Activated T-helper 9 cell treated with anti-CD3 and anti-CD28 coated beads, Interleukin-2, amount 50 U/mL, for 16 hours (primary cell): ENCODE data around the gene UBE2H.
"Not testable (repeated sequence)": the region's sequence is repeated elsewhere in the genome, so short reads cannot be mapped to it uniquely, and the experiment has no call there.

Experiments used
- DNase-seq: peaks from one replicate; pipeline ENCODE4 v3.0.0-alpha.2; 2020; ENCODE audit warnings: low read depth

Gene UBE2H

GRCh38 chr7:129807863-129808262 lies 144.9 kb downstream of the UBE2H start:
- DNase-seq = no peak

GRCh38 chr7:129804890-129805719 lies 147.7 kb downstream of the UBE2H start:
- no peak for DNase-seq

- no peak for DNase-seq
Observed at GRCh38 chr7:129804111-129804889, 148.5 kb downstream of the UBE2H start.

GRCh38 chr7:129803546-129804081 lies 149.1 kb downstream of the UBE2H start:
- no peak for DNase-seq

GRCh38 chr7:129801882-129802281 lies 150.9 kb downstream of the UBE2H start:
- no peak for DNase-seq

- DNase-seq = no peak
Observed at GRCh38 chr7:129800901-129801300, 151.9 kb downstream of the UBE2H start.

GRCh38 chr7:129799350-129799955 lies 153.3 kb downstream of the UBE2H start:
- no peak for DNase-seq

GRCh38 chr7:129798616-129799349 lies 154.0 kb downstream of the UBE2H start:
- DNase-seq = no peak

- no peak for DNase-seq
Observed at GRCh38 chr7:129797214-129797789, 155.5 kb downstream of the UBE2H start.

- no peak for DNase-seq
Observed at GRCh38 chr7:129796186-129796775, 156.5 kb downstream of the UBE2H start.

- DNase-seq = not testable (repeated sequence)
Observed at GRCh38 chr7:129794461-129794860, 158.3 kb downstream of the UBE2H start.

- no peak for DNase-seq
Observed at GRCh38 chr7:129793506-129794310, 159.1 kb downstream of the UBE2H start.

- DNase-seq = no peak
Observed at GRCh38 chr7:129792721-129793120, 160.0 kb downstream of the UBE2H start.

GRCh38 chr7:129790136-129790535 lies 162.6 kb downstream of the UBE2H start:
- DNase-seq = no peak

GRCh38 chr7:129789652-129790051 lies 163.1 kb downstream of the UBE2H start:
- DNase-seq = no peak

- no peak for DNase-seq
Observed at GRCh38 chr7:129789000-129789399, 163.8 kb downstream of the UBE2H start.

- no peak for DNase-seq
Observed at GRCh38 chr7:129786825-129787563, 165.8 kb downstream of the UBE2H start.

GRCh38 chr7:129785685-129786514 lies 166.9 kb downstream of the UBE2H start:
- DNase-seq = no peak
